H9 (cell line): ENCODE data around the gene CALCA. TPM values are rescaled to one million over a fixed set of nuclear protein-coding genes. Genes with fewer than 3 reads are reported as not detected.

Source experiments
- DNase-seq: peaks from one replicate; pipeline ENCODE4 v3.0.0-alpha.2; 2017
- H2AFZ ChIP-seq: one replicate; pipeline ENCODE4 v1.6.1; 2013; ENCODE audit warnings: mild to moderate bottlenecking, low read length, control low read depth, moderate library complexity
- H2AK5ac ChIP-seq: 2 replicates; pipeline ENCODE4 v1.6.1; 2013; ENCODE audit warnings: low read length, control low read depth, mixed read lengths; ENCODE audit not compliant: insufficient read length
- H2BK120ac ChIP-seq: one replicate; pipeline ENCODE4 v1.6.1; 2013; ENCODE audit warnings: low read depth, mild to moderate bottlenecking, low read length, control low read depth, inconsistent platforms; ENCODE audit not compliant: poor library complexity, severe bottlenecking
- H2BK12ac ChIP-seq: 2 replicates; pipeline ENCODE4 v1.6.1; 2013; ENCODE audit warnings: low read length, control low read depth, mixed read lengths, low read depth; ENCODE audit not compliant: insufficient read length
- H2BK15ac ChIP-seq: 2 replicates; pipeline ENCODE4 v1.6.1; 2013; ENCODE audit warnings: low read depth, low read length, control low read depth
- H2BK20ac ChIP-seq: one replicate; pipeline ENCODE4 v1.6.1; 2013; ENCODE audit warnings: low read depth, mild to moderate bottlenecking, low read length, control low read depth, inconsistent platforms; ENCODE audit not compliant: poor library complexity, severe bottlenecking
- H2BK5ac ChIP-seq: 2 replicates; pipeline ENCODE4 v1.6.1; 2013; ENCODE audit warnings: low read length, control low read depth, mixed read lengths; ENCODE audit not compliant: insufficient read length
- H3K14ac ChIP-seq: 2 replicates; pipeline ENCODE4 v1.6.1; 2013; ENCODE audit warnings: low read length, control low read depth; ENCODE audit not compliant: insufficient read depth
- H3K18ac ChIP-seq: 2 replicates; pipeline ENCODE4 v1.6.1; 2013; ENCODE audit warnings: low read depth, mild to moderate bottlenecking, mixed read lengths, low read length, control low read depth; ENCODE audit not compliant: insufficient read length
- H3K23ac ChIP-seq: 2 replicates; pipeline ENCODE4 v1.6.1; 2013; ENCODE audit warnings: low read length, control low read depth, mixed read lengths, low read depth; ENCODE audit not compliant: insufficient read length
- H3K23me2 ChIP-seq: 2 replicates; pipeline ENCODE4 v1.6.1; 2013; ENCODE audit warnings: low read depth, mild to moderate bottlenecking, mixed read lengths, low read length, control low read depth; ENCODE audit not compliant: insufficient read length, poor library complexity, severe bottlenecking
- H3K27ac ChIP-seq: 2 replicates; pipeline ENCODE4 v1.5.1; 2013; ENCODE audit warnings: low read length, control low read depth, mixed read lengths, low read depth; ENCODE audit not compliant: insufficient read length
- H3K27me3 ChIP-seq: 2 replicates; pipeline ENCODE4 v1.6.1; 2013; ENCODE audit warnings: low read length, control low read depth, inconsistent platforms; ENCODE audit not compliant: insufficient read depth
- H3K4ac ChIP-seq: 2 replicates; pipeline ENCODE4 v1.6.1; 2013; ENCODE audit warnings: low read depth, mild to moderate bottlenecking, control low read depth, inconsistent platforms, low read length, moderate library complexity
- H3K4me1 ChIP-seq: 2 replicates; pipeline ENCODE4 v1.6.1; 2013; ENCODE audit warnings: low read length, control low read depth, inconsistent platforms; ENCODE audit not compliant: insufficient read depth
- H3K4me2 ChIP-seq: 2 replicates; pipeline ENCODE4 v1.6.1; 2013; ENCODE audit warnings: low read length, control low read depth, mixed read lengths; ENCODE audit not compliant: insufficient read length, insufficient read depth
- H3K56ac ChIP-seq: 2 replicates; pipeline ENCODE4 v1.6.1; 2013; ENCODE audit warnings: low read depth, mild to moderate bottlenecking, mixed read lengths, low read length, control low read depth; ENCODE audit not compliant: insufficient read length
- H3K79me1 ChIP-seq: 2 replicates; pipeline ENCODE4 v1.6.1; 2013; ENCODE audit warnings: low read depth, mild to moderate bottlenecking, moderate library complexity, low read length, control low read depth, inconsistent platforms; ENCODE audit not compliant: insufficient read depth, poor library complexity, severe bottlenecking
- H3K79me2 ChIP-seq: 2 replicates; pipeline ENCODE4 v1.6.1; 2013; ENCODE audit warnings: low read length, control low read depth, inconsistent platforms; ENCODE audit not compliant: insufficient read depth
- H3K9ac ChIP-seq: 2 replicates; pipeline ENCODE4 v1.6.1; 2013; ENCODE audit warnings: low read length, control low read depth, mixed read lengths; ENCODE audit not compliant: insufficient read length; ENCODE audit errors: extremely low read depth
- H3K9me3 ChIP-seq: one replicate; pipeline ENCODE4 v1.6.1; 2013; ENCODE audit warnings: low read depth, low read length, inconsistent platforms; ENCODE audit not compliant: control insufficient read depth
- H3T11ph ChIP-seq: one replicate; pipeline ENCODE4 v1.6.1; 2013; ENCODE audit warnings: mild to moderate bottlenecking, low read length, control low read depth, inconsistent platforms
- H4K20me1 ChIP-seq: one replicate; pipeline ENCODE4 v1.6.1; 2013; ENCODE audit not compliant: control insufficient read depth, insufficient read length, insufficient read depth
- H4K5ac ChIP-seq: 2 replicates; pipeline ENCODE4 v1.6.1; 2013; ENCODE audit warnings: low read depth, mild to moderate bottlenecking, mixed read lengths, low read length, control low read depth; ENCODE audit not compliant: insufficient read length
- H4K8ac ChIP-seq: replicated peaks from 2 replicates; pipeline ENCODE4 v1.6.1; 2013; ENCODE audit warnings: low read length, control low read depth, mixed read lengths, low read depth; ENCODE audit not compliant: insufficient read length
- H4K91ac ChIP-seq: 2 replicates; pipeline ENCODE4 v1.6.1; 2013; ENCODE audit warnings: low read depth, mild to moderate bottlenecking, moderate library complexity, mixed read lengths, low read length, control low read depth; ENCODE audit not compliant: insufficient read length
- H3K27ac Mint-ChIP-seq, 3 experiments: 2 replicates in 2 of 3; 3 replicates in 1 of 3; pipeline ENCODE4 v1.8.0; 2020 to 2021; ENCODE audit warnings: mixed read lengths in 3 of 3, mild to moderate bottlenecking in 1 of 3, moderate library complexity in 1 of 3
- H3K27me3 Mint-ChIP-seq: 2 replicates; pipeline ENCODE4 v1.8.0; 2021; ENCODE audit warnings: low read depth, mild to moderate bottlenecking, moderate library complexity, mixed read lengths
- H3K36me3 Mint-ChIP-seq, 3 experiments: 2 replicates in 2 of 3; 3 replicates in 1 of 3; pipeline ENCODE4 v1.8.0; 2020 to 2021; ENCODE audit warnings: low read depth in 3 of 3, mixed read lengths in 3 of 3; ENCODE audit not compliant: insufficient read depth in 1 of 3
- H3K4me1 Mint-ChIP-seq, 2 experiments: 2 replicates each; pipeline ENCODE4 v1.8.0; 2020; ENCODE audit warnings: mixed read lengths in 2 of 2
- H3K4me3 Mint-ChIP-seq, 2 experiments: 2 replicates in 1 of 2; 3 replicates in 1 of 2; pipeline ENCODE4 v1.8.0; 2020 to 2021; ENCODE audit warnings: mild to moderate bottlenecking in 2 of 2, mixed read lengths in 2 of 2, moderate library complexity in 1 of 2
- H3K9me3 Mint-ChIP-seq, 2 experiments: 2 replicates in 1 of 2; 3 replicates in 1 of 2; pipeline ENCODE4 v1.8.0; 2020; ENCODE audit warnings: mild to moderate bottlenecking in 2 of 2, mixed read lengths in 2 of 2, moderate library complexity in 1 of 2
- WGBS: extraction: QIAGEN DNeasy Blood & Tissue Kit; methylation state at CpG from one replicate; pipeline ENCODE4 v1.1.7; 2013; ENCODE audit warnings: missing lambda C conversion rate, low lambda C conversion rate, mixed read lengths; ENCODE audit not compliant: insufficient read length; ENCODE audit errors: extremely low coverage; 5-methylcytosine and 5-hydroxymethylcytosine counted together
- total RNA-seq: library from RNA; stranded (reverse); gene quantifications from 2 replicates; pipeline ENCODE4 v1.2.1, GENCODE V29; 2021
- TF ChIP-seq, protein P1 (sequence below): fragments of 200-600 bp; sonication (generic); conservative IDR thresholded peaks from 3 replicates; pipeline ENCODE4 v1.8.0; 2021; ENCODE audit warnings: antibody characterized with exemption, mild to moderate bottlenecking

CALCA gene
- total RNA-seq, 1 experiment from 2014 or later = not detected

DNA sequence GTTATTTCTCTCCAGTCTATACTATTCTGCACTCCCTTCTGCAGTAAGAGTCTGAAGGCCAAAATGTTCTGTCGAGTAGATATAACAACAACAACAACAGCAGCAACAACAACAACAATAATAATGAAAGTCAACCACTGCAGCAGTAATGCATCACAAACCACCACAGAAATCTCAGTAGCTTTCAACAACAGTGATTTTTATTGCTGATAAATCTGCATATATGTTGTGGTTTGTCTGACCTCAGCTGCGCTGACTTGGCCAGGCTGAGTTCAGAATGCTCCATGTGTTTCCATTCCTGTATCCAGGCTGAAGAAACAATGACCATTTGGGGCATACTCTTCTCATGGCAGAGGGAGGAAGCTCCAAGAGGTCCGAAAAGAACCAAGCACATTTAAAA is 47.8 kb downstream of the CALCA start:
- Histone ChIP-seq H3K56ac (no peak overlapping the region), H2BK5ac (no peak overlapping the region), H3K9me3 (no peaks in the 10 kb centered on the region), H3K4ac (no peak overlapping the region), H3K23ac (no peak overlapping the region), H3K23me2 (no peaks in the 10 kb centered on the region), H3K4me1 (no peaks in the 10 kb centered on the region), H3K79me2 (no peaks in the 10 kb centered on the region), H3K4me2 (no peak overlapping the region), H4K20me1 (no peaks in the 10 kb centered on the region), H2AFZ (no peak overlapping the region), H2BK15ac (no peak overlapping the region), H3K9ac (no peak overlapping the region), H4K8ac (no peak overlapping the region), H2AK5ac (no peak overlapping the region), H3T11ph (no peak overlapping the region), H3K27ac (no peak overlapping the region), H3K27me3 (no peaks in the 10 kb centered on the region), H4K91ac (no peak overlapping the region), H2BK20ac (no peak overlapping the region), H3K18ac (no peak overlapping the region), H2BK120ac (no peak overlapping the region), H3K14ac (no peak overlapping the region), H4K5ac (no peak overlapping the region), H3K79me1 (no peaks in the 10 kb centered on the region), H2BK12ac (no peak overlapping the region)
- WGBS = no CpG with 5 or more reads among the region's 3 CpGs
- Mint-ChIP-seq H3K27me3 (no peaks in the 10 kb centered on the region), H3K36me3 (peaks cover 0 to 2% (median 0%) of the 10 kb centered on the region in 3 experiments; a peak in 2 of 7 replicates), H3K27ac (no peak overlapping the region), H3K4me1 (no peaks in the 10 kb centered on the region), H3K9me3 (peaks cover 2 to 5% of the 10 kb centered on the region in 2 experiments; a peak in 2 of 5 replicates), H3K4me3 (no peak overlapping the region)
- no peak for DNase-seq
- TF ChIP-seq, protein P1, sequence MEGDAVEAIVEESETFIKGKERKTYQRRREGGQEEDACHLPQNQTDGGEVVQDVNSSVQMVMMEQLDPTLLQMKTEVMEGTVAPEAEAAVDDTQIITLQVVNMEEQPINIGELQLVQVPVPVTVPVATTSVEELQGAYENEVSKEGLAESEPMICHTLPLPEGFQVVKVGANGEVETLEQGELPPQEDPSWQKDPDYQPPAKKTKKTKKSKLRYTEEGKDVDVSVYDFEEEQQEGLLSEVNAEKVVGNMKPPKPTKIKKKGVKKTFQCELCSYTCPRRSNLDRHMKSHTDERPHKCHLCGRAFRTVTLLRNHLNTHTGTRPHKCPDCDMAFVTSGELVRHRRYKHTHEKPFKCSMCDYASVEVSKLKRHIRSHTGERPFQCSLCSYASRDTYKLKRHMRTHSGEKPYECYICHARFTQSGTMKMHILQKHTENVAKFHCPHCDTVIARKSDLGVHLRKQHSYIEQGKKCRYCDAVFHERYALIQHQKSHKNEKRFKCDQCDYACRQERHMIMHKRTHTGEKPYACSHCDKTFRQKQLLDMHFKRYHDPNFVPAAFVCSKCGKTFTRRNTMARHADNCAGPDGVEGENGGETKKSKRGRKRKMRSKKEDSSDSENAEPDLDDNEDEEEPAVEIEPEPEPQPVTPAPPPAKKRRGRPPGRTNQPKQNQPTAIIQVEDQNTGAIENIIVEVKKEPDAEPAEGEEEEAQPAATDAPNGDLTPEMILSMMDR = no peak

Other genes with a start within 250 kb of the CALCA start
- 8.8 and 10.3 TPM in 2 replicates for gene CYP2R1, start 80.1 kb downstream of the CALCA start, total RNA-seq
- gene CALCB, start 101.2 kb upstream of the CALCA start, total RNA-seq = not detected in 2 replicates
- gene INSC, start 142.6 kb upstream of the CALCA start, total RNA-seq = not detected in 2 replicates